Measurements from ENCODE around the gene SOX6.

DNA sequence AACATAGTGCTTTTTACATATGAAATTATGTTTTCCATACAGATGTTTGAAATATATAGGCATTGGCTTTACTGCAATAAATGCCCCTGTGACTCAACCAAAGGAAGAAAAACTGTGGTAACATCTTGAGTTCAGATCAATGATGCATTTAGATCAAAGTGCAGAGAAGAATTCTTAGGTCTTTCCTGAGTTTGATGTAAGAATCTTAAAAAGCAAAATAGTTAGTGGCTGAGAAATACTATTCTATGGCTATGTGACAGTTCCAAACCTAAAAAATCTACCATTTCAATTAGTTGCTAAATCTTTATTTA lies 93.7 kb downstream of the SOX6 start:
- no peak for TF ChIP-seq CTCF (IDR thresholded peaks at IDR 0.05)
- no peak for TF ChIP-seq POLR2A (IDR thresholded peaks at IDR 0.05)
